ENCODE data around the gene ESPNL.

DNA sequence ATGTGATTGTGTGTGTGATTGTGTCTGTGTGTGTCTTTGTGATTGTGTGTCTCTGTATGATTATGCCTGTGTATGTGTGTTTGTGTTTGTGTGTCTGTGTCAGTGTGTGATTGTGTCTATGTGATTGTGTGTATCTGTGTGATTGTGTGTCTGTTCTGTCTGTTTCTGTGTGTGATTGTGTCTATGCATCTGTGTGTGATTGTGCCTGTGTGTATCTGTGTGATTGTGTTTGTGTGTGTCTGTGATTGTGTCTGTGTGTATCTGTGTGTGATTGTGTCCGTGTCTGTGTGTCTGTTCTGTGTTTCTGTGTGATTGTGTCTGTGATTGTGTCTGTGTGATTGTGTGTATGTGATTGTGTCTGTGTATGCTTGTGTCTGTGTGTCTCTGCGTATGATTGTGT is 26.2 kb downstream of the ESPNL start:
- no peak for TF ChIP-seq ZNF274 (IDR thresholded peaks at IDR 0.05; ENCODE audit: low read depth, low read length)
- TF ChIP-seq YY1 (IDR thresholded peaks at IDR 0.05; ENCODE audit: insufficient read depth, insufficient read length), result no peak

Data from NT2/D1 (cell line).